ENCODE results near the gene PRIM1.

- TF ChIP-seq CTCF (IDR thresholded peaks at IDR 0.05) (no peak), POLR2A (IDR thresholded peaks at IDR 0.05) (no peak)
Observed at GRCh38 chr12:56760460-56760859, 8.3 kb upstream of the PRIM1 start.

All from uterus (tissue), 2 donors.